Measurements from ENCODE around the gene ACTR2. TPM values are rescaled to one million over a fixed set of nuclear protein-coding genes. Genes with fewer than 3 reads are reported as not detected.
A peak's percentile ranks its signal among the peaks of the same experiment; 100 is the strongest.

The ACTR2 gene
- total RNA-seq, 2 donors from 2014 or later, result 291 to 319 TPM

DNA sequence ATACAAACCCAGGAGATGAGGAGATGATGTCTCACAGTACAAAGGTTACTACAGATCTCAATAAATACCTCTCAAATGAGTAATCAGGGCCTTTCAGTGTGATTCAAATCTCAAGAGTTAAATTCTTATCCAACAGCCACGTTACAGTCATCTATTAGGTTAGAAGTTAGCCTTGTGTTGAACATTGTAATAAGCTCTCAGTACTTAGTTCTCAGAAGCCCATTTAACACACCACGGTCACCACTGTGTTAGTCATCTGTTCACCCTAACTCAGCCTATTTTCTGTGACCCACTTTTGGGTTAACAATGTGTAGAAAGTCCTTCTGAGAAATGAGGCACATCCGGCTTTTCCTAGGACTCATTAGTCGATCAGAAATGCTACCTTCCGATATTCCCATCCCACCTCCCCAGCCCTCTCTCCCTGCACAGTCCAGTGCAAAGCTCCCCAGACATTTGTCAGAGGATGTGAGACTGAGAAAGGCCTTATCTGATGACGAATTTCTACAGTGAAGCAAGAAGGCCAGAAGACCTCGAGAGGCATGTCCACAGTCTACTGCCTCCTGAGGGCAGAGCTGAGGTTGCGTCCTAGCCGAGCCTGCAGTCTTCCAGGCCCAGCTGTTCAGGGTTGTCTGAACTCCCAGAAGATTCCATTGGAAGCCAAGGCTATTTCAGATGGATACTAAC lies 92.6 kb downstream of the ACTR2 start:
- DNase-seq (no peak), ATAC-seq (peak; percentile 95)
- intact Hi-C loops (cut with DNase I, micrococcal nuclease), result no loop called here

Other genes starting within 250 kb of the ACTR2 start
- gene SLC1A4, start 238.4 kb upstream of the ACTR2 start, total RNA-seq, result 10 to 100 TPM; 10.8 to 12.5 TPM
- 10 to 100 TPM in 1 of 2 donors, 1 to 10 TPM in 1; 6.6 to 11.4 TPM for gene CEP68, start 171.4 kb upstream of the ACTR2 start, total RNA-seq
- gene RAB1A, start 97.7 kb upstream of the ACTR2 start, total RNA-seq, result 100 to 1,000 TPM; 172 to 179 TPM
- 10 to 100 TPM; 41.5 to 57.0 TPM for gene SPRED2, start 204.8 kb downstream of the ACTR2 start, total RNA-seq